GM12865 (cell line): ENCODE measurements around the gene ARHGEF12.

Experiments used
- DNase-seq: peaks from one replicate; pipeline ENCODE4 v3.0.0; 2010; ENCODE audit warnings: low read depth
- H3K4me3 ChIP-seq: 2 replicates; pipeline ENCODE4 v1.5.1; 2011; ENCODE audit warnings: mild to moderate bottlenecking, low read depth, low read length, control low read depth
- CTCF ChIP-seq: IDR thresholded peaks from 2 replicates; pipeline ENCODE4 v1.5.1; 2011; ENCODE audit warnings: low read length, control low read depth, low read depth, inconsistent platforms; ENCODE audit not compliant: insufficient read depth; ENCODE audit errors: missing control alignments

Gene ARHGEF12

GRCh38 chr11:120512739-120513435 lies 176.7 kb downstream of the ARHGEF12 start:
- TF ChIP-seq CTCF, result no peak
- H3K4me3 ChIP-seq, result no peak overlapping the region
- no peak for DNase-seq

GRCh38 chr11:120513436-120514315 lies 177.5 kb downstream of the ARHGEF12 start:
- TF ChIP-seq CTCF, result no peak
- no peak for DNase-seq
- no peak overlapping the region for H3K4me3 ChIP-seq

- no peak for DNase-seq
- TF ChIP-seq CTCF, result no peak
- no peak overlapping the region for H3K4me3 ChIP-seq
Measured at GRCh38 chr11:120514541-120515121, 178.4 kb downstream of the ARHGEF12 start.

- no peak overlapping the region for H3K4me3 ChIP-seq
- no peak for TF ChIP-seq CTCF
- DNase-seq, result no peak
Measured at GRCh38 chr11:120515186-120515723, 179.0 kb downstream of the ARHGEF12 start.

- TF ChIP-seq CTCF, result no peak
- DNase-seq, result no peak
- no peak overlapping the region for H3K4me3 ChIP-seq
Measured at GRCh38 chr11:120516461-120517389, 180.5 kb downstream of the ARHGEF12 start.

- no peak for DNase-seq
- H3K4me3 ChIP-seq, result no peak overlapping the region
- no peak for TF ChIP-seq CTCF
Measured at GRCh38 chr11:120517390-120517761, 181.2 kb downstream of the ARHGEF12 start.
